DMS114 treated with DMSO at 0.1 percent for 48 hours (cell line): ENCODE results near the gene LRFN4.
A peak's percentile ranks its signal among the peaks of the same experiment; 100 is the strongest.

Experiments
- DNase-seq: peaks from one replicate; lab custom pipeline; 2025; ENCODE audit not compliant: unreplicated experiment; lab: John Stamatoyannopoulos, UW

LRFN4 gene

GRCh38 chr11:66845143-66845875 lies 11.6 kb upstream of the LRFN4 start:
- no peak for DNase-seq

- DNase-seq, result no peak
Observed at GRCh38 chr11:66845876-66846212, 11.0 kb upstream of the LRFN4 start.

GRCh38 chr11:66846671-66847091 lies 10.2 kb upstream of the LRFN4 start:
- no peak for DNase-seq

- DNase-seq, result no peak
Observed at GRCh38 chr11:66847461-66848232, 9.2 kb upstream of the LRFN4 start.

GRCh38 chr11:66848671-66849500 lies 8.0 kb upstream of the LRFN4 start:
- no peak for DNase-seq

- no peak for DNase-seq
Observed at GRCh38 chr11:66849501-66850234, 7.2 kb upstream of the LRFN4 start.

GRCh38 chr11:66850235-66850587 lies 6.7 kb upstream of the LRFN4 start:
- no peak for DNase-seq

GRCh38 chr11:66850588-66851238 lies 6.2 kb upstream of the LRFN4 start:
- no peak for DNase-seq

- no peak for DNase-seq
Observed at GRCh38 chr11:66851239-66851596, 5.6 kb upstream of the LRFN4 start.

GRCh38 chr11:66851698-66852465 lies 5.0 kb upstream of the LRFN4 start:
- DNase-seq, result no peak

- DNase-seq, result no peak
Observed at GRCh38 chr11:66852466-66853241, 4.2 kb upstream of the LRFN4 start.

- DNase-seq, result no peak
Observed at GRCh38 chr11:66853242-66854229, 3.3 kb upstream of the LRFN4 start.

GRCh38 chr11:66854231-66854661 lies 2.6 kb upstream of the LRFN4 start:
- DNase-seq, result no peak

- DNase-seq, result no peak
Observed at GRCh38 chr11:66854729-66855211, 2.1 kb upstream of the LRFN4 start.

GRCh38 chr11:66855574-66856495 lies 1.0 kb upstream of the LRFN4 start:
- DNase-seq, result peak; percentile 70

- DNase-seq, result no peak
Observed at GRCh38 chr11:66857234-66857926, 516 bp downstream of the LRFN4 start.
